Mammary epithelial cell (primary cell): ENCODE measurements around the gene RNF220.

ENCODE experiments used
- CTCF ChIP-seq, 2 donors: IDR thresholded peaks in 1 of 2; conservative IDR thresholded peaks in 1 of 2; 2 replicates each; pipeline ENCODE4 v1.5.1; 2011 to 2012; ENCODE audit warnings: inconsistent platforms in 2 of 2, low read length in 2 of 2, mild to moderate bottlenecking in 2 of 2, control low read depth in 1 of 2, low read depth in 1 of 2; ENCODE audit not compliant: insufficient read depth in 1 of 2; ENCODE audit errors: extremely low read depth in 1 of 2
- EZH2 ChIP-seq: IDR thresholded peaks from 2 replicates; pipeline ENCODE4 v1.6.1; 2012; ENCODE audit warnings: low read length, inconsistent platforms, borderline replicate concordance

GRCh38 chr1:44605914-44606615, 201.0 kb downstream of the RNF220 start:
- no peak for TF ChIP-seq EZH2
- no peak for TF ChIP-seq CTCF (conservative IDR thresholded peaks at IDR 0.05 in 1 of 2, IDR thresholded peaks at IDR 0.05 in 1 of 2; ENCODE audit: extremely low read depth in 1 of 2, insufficient read depth in 1 of 2, low read depth in 1 of 2, low read length in 2 of 2)
